PC-3 (cell line): ENCODE results near the gene SHROOM1.

Experiments used
- CTCF ChIP-seq: fragments of 300-600 bp; sonication (generic); conservative IDR thresholded peaks from 2 replicates; pipeline ENCODE4 v1.5.1; 2017; ENCODE audit warnings: antibody characterized with exemption, low read depth, mild to moderate bottlenecking, low read length
- EZH2 ChIP-seq: fragments of 300-600 bp; sonication (generic); IDR thresholded peaks from one replicate; pipeline ENCODE4 v1.6.1; 2017; ENCODE audit warnings: antibody characterized with exemption, mild to moderate bottlenecking, low read length; ENCODE audit not compliant: unreplicated experiment

DNA sequence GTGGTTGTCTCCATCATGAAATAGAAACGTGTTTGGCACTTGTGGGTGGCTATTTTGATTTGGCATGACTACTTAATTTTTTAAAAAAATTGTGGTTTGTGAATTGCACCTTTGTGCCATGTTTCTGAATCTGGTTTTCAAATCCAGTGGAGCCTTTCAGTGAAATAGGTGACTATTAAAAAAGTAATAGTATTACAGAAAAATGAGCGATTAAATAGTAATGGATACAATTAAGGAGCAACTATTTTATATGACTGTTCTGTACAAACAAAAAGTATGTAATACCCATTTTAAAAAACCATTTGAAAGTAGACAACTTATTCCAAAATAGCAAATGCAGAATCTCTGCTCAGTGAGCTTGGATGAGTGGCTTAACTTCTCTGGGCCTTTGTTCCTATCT lies 14.4 kb downstream of the SHROOM1 start:
- TF ChIP-seq CTCF (no peak), EZH2 (no peak)
